ENCODE data around the gene UBE2I.

Gene UBE2I

GRCh38 chr16:1283996-1284616 is 25.3 kb upstream of the UBE2I start:
- DNase-seq (ENCODE audit: low spot score) (peak; percentile 48), ATAC-seq (ENCODE audit: low read depth) (no peak)
- no peak for TF ChIP-seq CTCF (IDR thresholded peaks at IDR 0.05; ENCODE audit: poor library complexity, severe bottlenecking)
- no peaks in the 10 kb centered on the region for H3K4me1 ChIP-seq (ENCODE audit: insufficient read depth, poor library complexity, severe bottlenecking)
- H3K27ac ChIP-seq (ENCODE audit: poor library complexity, severe bottlenecking) = no peak overlapping the region
- H3K36me3 ChIP-seq (ENCODE audit: low read depth) = no peaks in the 10 kb centered on the region
- H3K27me3 ChIP-seq (ENCODE audit: insufficient read depth, poor library complexity, severe bottlenecking) = peaks cover 39% of the 10 kb centered on the region
- no peaks in the 10 kb centered on the region for H3K9me3 ChIP-seq (ENCODE audit: severe bottlenecking)
- no peak overlapping the region for H3K4me3 ChIP-seq (ENCODE audit: severe bottlenecking)

GRCh38 chr16:1285669-1286512 is 23.5 kb upstream of the UBE2I start:
- Histone ChIP-seq H3K27ac (ENCODE audit: poor library complexity, severe bottlenecking) (no peak overlapping the region), H3K9me3 (ENCODE audit: severe bottlenecking) (no peaks in the 10 kb centered on the region), H3K36me3 (ENCODE audit: low read depth) (no peaks in the 10 kb centered on the region), H3K4me1 (ENCODE audit: insufficient read depth, poor library complexity, severe bottlenecking) (no peaks in the 10 kb centered on the region), H3K4me3 (ENCODE audit: severe bottlenecking) (no peak overlapping the region), H3K27me3 (ENCODE audit: insufficient read depth, poor library complexity, severe bottlenecking) (peaks cover 55% of the 10 kb centered on the region)
- ATAC-seq (ENCODE audit: low read depth) = no peak
- TF ChIP-seq CTCF (IDR thresholded peaks at IDR 0.05; ENCODE audit: poor library complexity, severe bottlenecking) = no peak
- peak; percentile 49 for DNase-seq (ENCODE audit: low spot score)

GRCh38 chr16:1286513-1287094 is 22.8 kb upstream of the UBE2I start:
- peak; percentile 55 for DNase-seq (ENCODE audit: low spot score)
- no peaks in the 10 kb centered on the region for H3K4me1 ChIP-seq (ENCODE audit: insufficient read depth, poor library complexity, severe bottlenecking)

GRCh38 chr16:1287982-1288670 is 21.3 kb upstream of the UBE2I start:
- H3K9me3 ChIP-seq (ENCODE audit: severe bottlenecking) = no peaks in the 10 kb centered on the region
- ATAC-seq (ENCODE audit: low read depth) = no peak; the same call in 2 of the 3 replicates
- no peaks in the 10 kb centered on the region for H3K4me1 ChIP-seq (ENCODE audit: insufficient read depth, poor library complexity, severe bottlenecking)
- TF ChIP-seq CTCF (IDR thresholded peaks at IDR 0.05; ENCODE audit: poor library complexity, severe bottlenecking) = no peak
- no peak overlapping the region for H3K4me3 ChIP-seq (ENCODE audit: severe bottlenecking)
- no peak overlapping the region for H3K27ac ChIP-seq (ENCODE audit: poor library complexity, severe bottlenecking)
- H3K36me3 ChIP-seq (ENCODE audit: low read depth) = no peaks in the 10 kb centered on the region
- peaks cover 59% of the 10 kb centered on the region for H3K27me3 ChIP-seq (ENCODE audit: insufficient read depth, poor library complexity, severe bottlenecking)
- peak; percentile 61 for DNase-seq (ENCODE audit: low spot score)

More at GRCh38 chr16:1286513-1287094, 22.8 kb upstream of the UBE2I start:
- Histone ChIP-seq H3K27ac (ENCODE audit: poor library complexity, severe bottlenecking) (no peak overlapping the region), H3K9me3 (ENCODE audit: severe bottlenecking) (no peaks in the 10 kb centered on the region), H3K4me3 (ENCODE audit: severe bottlenecking) (no peak overlapping the region), H3K27me3 (ENCODE audit: insufficient read depth, poor library complexity, severe bottlenecking) (peaks cover 59% of the 10 kb centered on the region), H3K36me3 (ENCODE audit: low read depth) (no peaks in the 10 kb centered on the region)
- ATAC-seq (ENCODE audit: low read depth) = no peak
- no peak for TF ChIP-seq CTCF (IDR thresholded peaks at IDR 0.05; ENCODE audit: poor library complexity, severe bottlenecking)
